Measurements from ENCODE around the gene FUT4. TPM values are rescaled to one million over a fixed set of nuclear protein-coding genes. Genes with fewer than 3 reads are reported as not detected.
"Not testable (repeated sequence)": the region's sequence is repeated elsewhere in the genome, so short reads cannot be mapped to it uniquely, and the experiment has no call there.

The FUT4 gene
- total RNA-seq, 1 donor from 2014 or later = 6.1 TPM

DNA sequence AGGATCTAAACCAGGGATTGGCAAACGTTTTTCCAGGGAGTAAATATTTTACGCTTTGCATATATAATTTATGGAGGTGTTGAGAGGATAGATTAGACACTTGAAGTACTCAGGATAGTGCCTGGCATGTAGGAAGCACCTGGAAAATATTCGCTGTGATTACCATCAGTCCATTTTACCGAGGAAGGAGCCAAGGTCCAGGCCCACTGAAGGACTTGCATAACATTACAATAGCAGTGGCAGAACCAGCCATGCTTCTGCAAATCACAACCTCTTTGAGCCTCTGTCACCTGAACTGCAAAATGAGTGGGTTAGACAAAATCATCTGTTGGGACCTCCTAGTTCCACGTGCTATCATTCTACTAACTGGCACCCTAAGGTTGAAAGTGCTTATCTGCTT, 5.4 kb downstream of the FUT4 start:
- intact Hi-C loops (cut with DNase I) = no loop called here
- Histone ChIP-seq H3K4me1 (peaks cover 55% of the 10 kb centered on the region), H3K9me3 (no peaks in the 10 kb centered on the region), H3K27ac (no peak overlapping the region), H3K27me3 (no peaks in the 10 kb centered on the region), H3K36me3 (no peaks in the 10 kb centered on the region), H3K4me3 (no peak overlapping the region)
- TF ChIP-seq POLR2A (IDR thresholded peaks at IDR 0.05) (no peak), POLR2AphosphoS5 (IDR thresholded peaks at IDR 0.05; ENCODE audit: insufficient read depth in 1 of 2, low read depth in 1 of 2) (no peak)
- TF ChIP-seq, protein P1, sequence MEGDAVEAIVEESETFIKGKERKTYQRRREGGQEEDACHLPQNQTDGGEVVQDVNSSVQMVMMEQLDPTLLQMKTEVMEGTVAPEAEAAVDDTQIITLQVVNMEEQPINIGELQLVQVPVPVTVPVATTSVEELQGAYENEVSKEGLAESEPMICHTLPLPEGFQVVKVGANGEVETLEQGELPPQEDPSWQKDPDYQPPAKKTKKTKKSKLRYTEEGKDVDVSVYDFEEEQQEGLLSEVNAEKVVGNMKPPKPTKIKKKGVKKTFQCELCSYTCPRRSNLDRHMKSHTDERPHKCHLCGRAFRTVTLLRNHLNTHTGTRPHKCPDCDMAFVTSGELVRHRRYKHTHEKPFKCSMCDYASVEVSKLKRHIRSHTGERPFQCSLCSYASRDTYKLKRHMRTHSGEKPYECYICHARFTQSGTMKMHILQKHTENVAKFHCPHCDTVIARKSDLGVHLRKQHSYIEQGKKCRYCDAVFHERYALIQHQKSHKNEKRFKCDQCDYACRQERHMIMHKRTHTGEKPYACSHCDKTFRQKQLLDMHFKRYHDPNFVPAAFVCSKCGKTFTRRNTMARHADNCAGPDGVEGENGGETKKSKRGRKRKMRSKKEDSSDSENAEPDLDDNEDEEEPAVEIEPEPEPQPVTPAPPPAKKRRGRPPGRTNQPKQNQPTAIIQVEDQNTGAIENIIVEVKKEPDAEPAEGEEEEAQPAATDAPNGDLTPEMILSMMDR (IDR thresholded peaks at IDR 0.05) = no peak
- DNase-seq (ENCODE audit: extremely low spot score in 2 of 2) = no peak

DNA sequence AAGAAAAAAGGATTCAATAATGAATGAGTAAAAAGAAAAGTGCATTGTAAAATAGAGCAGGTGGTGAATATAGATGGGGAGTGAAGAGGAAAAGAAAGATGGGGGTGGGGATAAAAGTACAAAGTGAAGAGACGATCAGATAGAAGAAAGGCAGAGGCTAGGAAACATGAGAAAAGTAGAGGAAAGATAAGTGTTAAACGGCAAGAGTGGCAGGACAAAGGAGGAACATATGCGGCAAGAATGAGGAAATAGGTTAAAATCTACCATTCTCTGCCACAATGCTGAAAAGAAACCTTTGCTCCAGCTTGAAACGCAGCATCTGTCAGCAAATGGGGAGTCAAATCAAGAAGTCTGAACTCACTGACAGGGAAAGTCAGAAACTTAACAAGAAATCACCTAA, 6.8 kb downstream of the FUT4 start:
- H3K4me3 ChIP-seq = no peak overlapping the region
- no peaks in the 10 kb centered on the region for H3K36me3 ChIP-seq
- no peaks in the 10 kb centered on the region for H3K9me3 ChIP-seq
- H3K27ac ChIP-seq = no peak overlapping the region
- peaks cover 44% of the 10 kb centered on the region for H3K4me1 ChIP-seq
- no peaks in the 10 kb centered on the region for H3K27me3 ChIP-seq
- intact Hi-C loops (cut with DNase I) = no loop called here
- TF ChIP-seq, protein P1 (IDR thresholded peaks at IDR 0.05) = no peak
- TF ChIP-seq POLR2AphosphoS5 (IDR thresholded peaks at IDR 0.05; ENCODE audit: insufficient read depth in 1 of 2, low read depth in 1 of 2) (no peak), POLR2A (IDR thresholded peaks at IDR 0.05) (no peak)
- DNase-seq (ENCODE audit: extremely low spot score in 2 of 2) = no peak

DNA sequence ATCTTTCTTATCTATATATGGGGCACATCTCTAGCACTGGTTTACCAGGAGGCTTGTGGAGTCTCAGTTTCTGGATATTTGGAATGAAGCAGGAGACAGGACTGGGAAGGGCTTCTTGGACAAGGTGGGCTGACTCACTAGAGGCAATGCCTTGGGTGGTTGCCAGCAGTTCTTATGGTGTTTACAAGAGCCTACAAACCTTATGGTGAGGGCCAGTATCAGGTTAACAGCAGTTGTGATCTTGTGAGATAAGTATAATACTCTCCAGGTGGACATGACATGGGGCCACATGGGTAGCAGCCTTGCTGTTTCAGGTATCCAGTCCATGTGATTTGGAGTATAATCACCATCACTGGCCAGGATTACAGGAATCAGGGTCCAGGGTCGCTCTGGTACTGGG, 10.2 kb downstream of the FUT4 start:
- Histone ChIP-seq H3K27me3 (no peaks in the 10 kb centered on the region), H3K9me3 (no peaks in the 10 kb centered on the region), H3K4me3 (no peak overlapping the region), H3K36me3 (no peaks in the 10 kb centered on the region), H3K4me1 (peaks cover 24% of the 10 kb centered on the region), H3K27ac (no peak overlapping the region)
- DNase-seq (ENCODE audit: extremely low spot score in 2 of 2) = no peak
- TF ChIP-seq POLR2A (IDR thresholded peaks at IDR 0.05) (no peak), POLR2AphosphoS5 (IDR thresholded peaks at IDR 0.05; ENCODE audit: insufficient read depth in 1 of 2, low read depth in 1 of 2) (no peak)
- TF ChIP-seq, protein P1 (IDR thresholded peaks at IDR 0.05) = no peak
- intact Hi-C loops (cut with DNase I) = no loop called here

DNA sequence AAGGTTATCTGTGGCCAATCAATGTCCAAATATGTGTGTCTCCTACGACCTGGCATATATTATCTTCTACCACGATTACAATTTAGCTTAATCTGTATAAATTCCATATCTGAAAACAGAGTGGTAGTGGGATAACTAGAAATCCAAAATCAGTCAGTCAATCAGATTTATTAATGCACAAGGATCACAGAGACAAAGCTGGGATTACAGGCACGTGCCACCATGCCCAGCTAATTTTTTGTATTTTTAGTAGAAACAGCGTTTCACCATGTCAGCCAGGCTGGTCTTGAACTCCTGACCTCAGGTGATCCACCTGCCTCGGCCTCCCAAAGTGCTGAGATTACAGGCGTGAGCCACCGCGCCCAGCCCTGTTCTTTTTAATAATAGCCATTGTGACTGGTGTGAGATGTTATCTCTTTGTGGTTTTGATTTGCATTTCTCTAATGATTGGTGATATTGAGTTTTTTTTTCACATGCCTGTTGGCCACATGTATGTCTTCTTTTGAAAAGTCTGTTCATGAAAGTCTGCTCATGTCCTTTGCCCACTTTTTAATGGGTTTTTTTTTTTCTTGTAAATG, 12.1 kb downstream of the FUT4 start:
- H3K27me3 ChIP-seq; H3K36me3 ChIP-seq; H3K4me3 ChIP-seq; DNase-seq (ENCODE audit: extremely low spot score in 2 of 2); intact Hi-C loops (cut with DNase I); H3K9me3 ChIP-seq; H3K27ac ChIP-seq: not testable (repeated sequence)
- H3K4me1 ChIP-seq = peaks cover 12% of the 10 kb centered on the region

DNA sequence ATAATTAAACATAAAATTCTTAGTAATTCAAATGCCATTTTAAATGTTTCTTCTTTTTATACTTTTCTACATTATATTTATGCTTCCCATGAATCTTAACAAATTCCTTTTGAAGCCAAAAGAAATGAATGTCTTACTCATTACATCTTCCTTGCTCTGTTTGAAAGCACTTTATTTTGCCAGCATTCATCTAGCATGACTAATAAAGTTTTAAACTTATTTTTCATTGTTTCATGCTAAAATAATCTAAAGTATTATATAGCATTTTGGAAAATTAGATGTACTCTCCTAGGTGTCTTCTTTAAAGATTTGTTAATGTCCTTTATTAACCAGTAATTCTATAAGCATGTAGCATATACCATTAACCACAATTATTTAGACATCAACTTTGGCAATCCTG, 13.7 kb downstream of the FUT4 start:
- Histone ChIP-seq H3K4me3 (no peak overlapping the region), H3K4me1 (peaks cover 12% of the 10 kb centered on the region), H3K27ac (no peak overlapping the region), H3K27me3 (no peaks in the 10 kb centered on the region), H3K9me3 (no peaks in the 10 kb centered on the region), H3K36me3 (no peaks in the 10 kb centered on the region)
- no peak for DNase-seq (ENCODE audit: extremely low spot score in 2 of 2)
- intact Hi-C loops (cut with DNase I) = no loop called here
- no peak for TF ChIP-seq POLR2AphosphoS5 (IDR thresholded peaks at IDR 0.05; ENCODE audit: insufficient read depth in 1 of 2, low read depth in 1 of 2)
- TF ChIP-seq, protein P1 (IDR thresholded peaks at IDR 0.05) = no peak
- TF ChIP-seq POLR2A (IDR thresholded peaks at IDR 0.05) = no peak

Measured in vagina (tissue), 2 donors.